A673 (cell line): ENCODE results near the gene POLDIP2.

Experiments
- CTCF ChIP-seq: fragments of 300-800, 200-600 bp; sonication (generic); conservative IDR thresholded peaks from 2 replicates; pipeline ENCODE4 v1.5.1; 2017; ENCODE audit warnings: low read depth, mild to moderate bottlenecking, antibody characterized with exemption, low read length, moderate library complexity, mixed read lengths
- EZH2 ChIP-seq: fragments of 200-600 bp; sonication (generic); IDR thresholded peaks from 2 replicates; pipeline ENCODE4 v1.6.1; 2017; ENCODE audit warnings: borderline replicate concordance, low read depth, mild to moderate bottlenecking, mixed read lengths, antibody characterized with exemption, low read length; ENCODE audit not compliant: poor library complexity, severe bottlenecking

- no peak for TF ChIP-seq CTCF
- TF ChIP-seq EZH2, result no peak
These were observed 21.1 kb downstream of the POLDIP2 start for GRCh38 chr17:28335959-28336871.
